Esophagus squamous epithelium (tissue), 4 donors: ENCODE measurements around the gene FAM120B.

Experiments
- POLR2A ChIP-seq, 4 donors: fragments of 450-650 bp; IDR thresholded peaks; one replicate each; pipeline ENCODE4 v1.6.1; 2017; ENCODE audit warnings: antibody characterized with exemption in 4 of 4, mild to moderate bottlenecking in 4 of 4, moderate library complexity in 3 of 4
- TF ChIP-seq, protein P1 (sequence below), 6 experiments: fragments of 450-650 bp in 4 of 6; fragments of 200-600 bp in 2 of 6; sonication (generic) in 2 of 6; IDR thresholded peaks; one replicate each; pipeline ENCODE4 v1.5.1; 2016 to 2019; ENCODE audit warnings: antibody characterized with exemption in 6 of 6, mild to moderate bottlenecking in 4 of 6, moderate library complexity in 4 of 6

DNA sequence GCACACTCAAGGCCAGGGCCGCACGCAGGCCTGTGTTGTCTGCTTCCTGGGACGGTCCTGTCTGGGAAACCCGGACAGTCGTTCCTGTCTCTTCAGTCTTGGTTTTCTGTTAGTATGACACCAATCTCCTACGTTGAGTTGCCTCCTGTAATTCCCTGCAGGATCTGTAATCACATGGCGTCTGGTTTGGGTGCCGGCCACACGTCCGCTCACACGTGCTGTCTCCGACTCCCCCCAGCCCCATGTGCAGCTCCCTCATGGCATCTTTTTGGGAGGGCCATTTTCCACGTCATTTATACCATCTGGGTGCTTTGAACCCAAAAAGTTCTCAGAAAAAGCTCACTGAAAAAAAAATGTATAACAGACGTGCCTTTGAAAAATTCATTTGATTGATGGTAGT, 38.9 kb upstream of the FAM120B start:
- no peak for TF ChIP-seq POLR2A (IDR thresholded peaks at IDR 0.05)
- TF ChIP-seq, protein P1, sequence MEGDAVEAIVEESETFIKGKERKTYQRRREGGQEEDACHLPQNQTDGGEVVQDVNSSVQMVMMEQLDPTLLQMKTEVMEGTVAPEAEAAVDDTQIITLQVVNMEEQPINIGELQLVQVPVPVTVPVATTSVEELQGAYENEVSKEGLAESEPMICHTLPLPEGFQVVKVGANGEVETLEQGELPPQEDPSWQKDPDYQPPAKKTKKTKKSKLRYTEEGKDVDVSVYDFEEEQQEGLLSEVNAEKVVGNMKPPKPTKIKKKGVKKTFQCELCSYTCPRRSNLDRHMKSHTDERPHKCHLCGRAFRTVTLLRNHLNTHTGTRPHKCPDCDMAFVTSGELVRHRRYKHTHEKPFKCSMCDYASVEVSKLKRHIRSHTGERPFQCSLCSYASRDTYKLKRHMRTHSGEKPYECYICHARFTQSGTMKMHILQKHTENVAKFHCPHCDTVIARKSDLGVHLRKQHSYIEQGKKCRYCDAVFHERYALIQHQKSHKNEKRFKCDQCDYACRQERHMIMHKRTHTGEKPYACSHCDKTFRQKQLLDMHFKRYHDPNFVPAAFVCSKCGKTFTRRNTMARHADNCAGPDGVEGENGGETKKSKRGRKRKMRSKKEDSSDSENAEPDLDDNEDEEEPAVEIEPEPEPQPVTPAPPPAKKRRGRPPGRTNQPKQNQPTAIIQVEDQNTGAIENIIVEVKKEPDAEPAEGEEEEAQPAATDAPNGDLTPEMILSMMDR (IDR thresholded peaks at IDR 0.05) = no peak
